ENCODE results near the gene LAMC1.

- TF ChIP-seq, protein P1, sequence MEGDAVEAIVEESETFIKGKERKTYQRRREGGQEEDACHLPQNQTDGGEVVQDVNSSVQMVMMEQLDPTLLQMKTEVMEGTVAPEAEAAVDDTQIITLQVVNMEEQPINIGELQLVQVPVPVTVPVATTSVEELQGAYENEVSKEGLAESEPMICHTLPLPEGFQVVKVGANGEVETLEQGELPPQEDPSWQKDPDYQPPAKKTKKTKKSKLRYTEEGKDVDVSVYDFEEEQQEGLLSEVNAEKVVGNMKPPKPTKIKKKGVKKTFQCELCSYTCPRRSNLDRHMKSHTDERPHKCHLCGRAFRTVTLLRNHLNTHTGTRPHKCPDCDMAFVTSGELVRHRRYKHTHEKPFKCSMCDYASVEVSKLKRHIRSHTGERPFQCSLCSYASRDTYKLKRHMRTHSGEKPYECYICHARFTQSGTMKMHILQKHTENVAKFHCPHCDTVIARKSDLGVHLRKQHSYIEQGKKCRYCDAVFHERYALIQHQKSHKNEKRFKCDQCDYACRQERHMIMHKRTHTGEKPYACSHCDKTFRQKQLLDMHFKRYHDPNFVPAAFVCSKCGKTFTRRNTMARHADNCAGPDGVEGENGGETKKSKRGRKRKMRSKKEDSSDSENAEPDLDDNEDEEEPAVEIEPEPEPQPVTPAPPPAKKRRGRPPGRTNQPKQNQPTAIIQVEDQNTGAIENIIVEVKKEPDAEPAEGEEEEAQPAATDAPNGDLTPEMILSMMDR (IDR thresholded peaks at IDR 0.05) = no peak
- TF ChIP-seq SIN3A (IDR thresholded peaks at IDR 0.05; ENCODE audit: borderline replicate concordance, insufficient read depth, low read depth, low read length) = no peak
- TF ChIP-seq, protein P2, sequence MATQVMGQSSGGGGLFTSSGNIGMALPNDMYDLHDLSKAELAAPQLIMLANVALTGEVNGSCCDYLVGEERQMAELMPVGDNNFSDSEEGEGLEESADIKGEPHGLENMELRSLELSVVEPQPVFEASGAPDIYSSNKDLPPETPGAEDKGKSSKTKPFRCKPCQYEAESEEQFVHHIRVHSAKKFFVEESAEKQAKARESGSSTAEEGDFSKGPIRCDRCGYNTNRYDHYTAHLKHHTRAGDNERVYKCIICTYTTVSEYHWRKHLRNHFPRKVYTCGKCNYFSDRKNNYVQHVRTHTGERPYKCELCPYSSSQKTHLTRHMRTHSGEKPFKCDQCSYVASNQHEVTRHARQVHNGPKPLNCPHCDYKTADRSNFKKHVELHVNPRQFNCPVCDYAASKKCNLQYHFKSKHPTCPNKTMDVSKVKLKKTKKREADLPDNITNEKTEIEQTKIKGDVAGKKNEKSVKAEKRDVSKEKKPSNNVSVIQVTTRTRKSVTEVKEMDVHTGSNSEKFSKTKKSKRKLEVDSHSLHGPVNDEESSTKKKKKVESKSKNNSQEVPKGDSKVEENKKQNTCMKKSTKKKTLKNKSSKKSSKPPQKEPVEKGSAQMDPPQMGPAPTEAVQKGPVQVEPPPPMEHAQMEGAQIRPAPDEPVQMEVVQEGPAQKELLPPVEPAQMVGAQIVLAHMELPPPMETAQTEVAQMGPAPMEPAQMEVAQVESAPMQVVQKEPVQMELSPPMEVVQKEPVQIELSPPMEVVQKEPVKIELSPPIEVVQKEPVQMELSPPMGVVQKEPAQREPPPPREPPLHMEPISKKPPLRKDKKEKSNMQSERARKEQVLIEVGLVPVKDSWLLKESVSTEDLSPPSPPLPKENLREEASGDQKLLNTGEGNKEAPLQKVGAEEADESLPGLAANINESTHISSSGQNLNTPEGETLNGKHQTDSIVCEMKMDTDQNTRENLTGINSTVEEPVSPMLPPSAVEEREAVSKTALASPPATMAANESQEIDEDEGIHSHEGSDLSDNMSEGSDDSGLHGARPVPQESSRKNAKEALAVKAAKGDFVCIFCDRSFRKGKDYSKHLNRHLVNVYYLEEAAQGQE (IDR thresholded peaks at IDR 0.05; ENCODE audit: insufficient read depth in 1 of 2, low read depth in 2 of 2, low read length in 1 of 2) = no peak
Observed at GRCh38 chr1:183090391-183091006, 67.3 kb downstream of the LAMC1 start.

Data from Panc1 (cell line).